Breast epithelium (tissue), 4 donors: ENCODE data around the gene FRMD4A. TPM values are rescaled to one million over a fixed set of nuclear protein-coding genes. Genes with fewer than 3 reads are reported as not detected.

Experiments used
- DNase-seq, 2 donors: peaks; one replicate each; pipeline ENCODE4 v3.0.0-alpha.2; 2019; ENCODE audit warnings: low spot score in 2 of 2
- H3K27ac ChIP-seq, 2 donors: fragments of 200-600 bp; sonication (generic) in 1 of 2; one replicate each; pipeline ENCODE4 v1.5.1; 2016 to 2019; ENCODE audit warnings: mild to moderate bottlenecking in 1 of 2
- H3K27me3 ChIP-seq, 2 donors: fragments of 200-600 bp; sonication (generic) in 1 of 2; one replicate each; pipeline versions ENCODE4 v1.5.1 to v1.6.0; 2017 to 2019; ENCODE audit warnings: control low read depth in 1 of 2, mild to moderate bottlenecking in 1 of 2
- H3K36me3 ChIP-seq: fragments of 200-600 bp; one replicate; pipeline ENCODE4 v1.5.1; 2019
- H3K4me1 ChIP-seq, 2 donors: fragments of 200-600 bp; sonication (generic); one replicate each; pipeline ENCODE4 v1.5.1; 2016 to 2019; ENCODE audit warnings: control low read depth in 1 of 2
- H3K4me3 ChIP-seq, 3 donors: fragments of 200-600 bp; sonication (generic); 1 replicate in 2 of 3; 2 replicates in 1 of 3; pipeline ENCODE4 v1.5.1; 2016 to 2019; ENCODE audit warnings: mild to moderate bottlenecking in 3 of 3, moderate library complexity in 2 of 3
- H3K9me3 ChIP-seq, 2 donors: fragments of 200-600 bp; sonication (generic) in 1 of 2; one replicate each; pipeline ENCODE4 v1.5.1; 2016 to 2019; ENCODE audit warnings: control low read depth in 1 of 2
- POLR2A ChIP-seq: fragments of 450-650 bp; IDR thresholded peaks from one replicate; pipeline ENCODE4 v1.6.1; 2016; ENCODE audit warnings: antibody characterized with exemption, mild to moderate bottlenecking, moderate library complexity
- POLR2AphosphoS5 ChIP-seq, 3 donors: sonication (generic); formaldehyde crosslinking; IDR thresholded peaks; one replicate each; pipeline ENCODE4 v1.6.1; 2017; ENCODE audit warnings: antibody characterized with exemption in 3 of 3
- intact Hi-C: fragments of 100-400 bp; cut with DNase I; formaldehyde crosslinking; loops from one replicate; pipeline ENCODE4 v1.15.1; 2023; ENCODE audit warnings: low total_unique reads
- total RNA-seq, 3 donors: library from RNA; depleted of rRNA; stranded (reverse); fragments of >200 nt; gene quantifications; one replicate each; pipeline ENCODE4 v1.1.0, GENCODE V29; 2016
- TF ChIP-seq, protein P1 (sequence below), 3 donors: fragments of 450-650 bp; IDR thresholded peaks; one replicate each; pipeline ENCODE4 v1.5.1; 2016 to 2017; ENCODE audit warnings: antibody characterized with exemption in 3 of 3, mild to moderate bottlenecking in 3 of 3, moderate library complexity in 3 of 3

Gene FRMD4A
- total RNA-seq, 3 donors from 2014 or later = 27.5 to 107 (median 34.4) TPM

DNA sequence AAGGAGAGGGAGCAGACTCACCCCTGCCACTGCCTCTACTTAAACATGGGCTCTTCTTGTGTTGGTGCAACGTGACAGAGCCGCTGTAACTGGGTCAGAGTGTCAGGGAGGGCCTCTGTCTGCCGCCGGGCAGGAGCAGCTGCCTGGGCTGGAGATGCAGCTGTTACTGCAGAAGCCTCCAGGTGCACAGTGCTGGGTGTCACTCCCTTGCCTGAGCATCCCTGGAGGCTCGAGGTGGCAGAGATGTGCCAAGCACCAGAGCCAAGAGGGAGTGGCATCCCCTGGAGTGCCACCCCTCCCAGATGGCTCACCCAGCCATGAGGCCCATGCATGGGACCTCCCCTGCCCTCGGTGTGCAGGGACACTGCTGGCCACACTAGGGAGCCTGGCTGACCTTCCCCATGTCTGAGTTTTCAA lies 598.3 kb downstream of the FRMD4A start:
- no peaks in the 10 kb centered on the region for H3K27me3 ChIP-seq
- intact Hi-C loops = no loop called here
- no peaks in the 10 kb centered on the region for H3K4me1 ChIP-seq
- TF ChIP-seq, protein P1, sequence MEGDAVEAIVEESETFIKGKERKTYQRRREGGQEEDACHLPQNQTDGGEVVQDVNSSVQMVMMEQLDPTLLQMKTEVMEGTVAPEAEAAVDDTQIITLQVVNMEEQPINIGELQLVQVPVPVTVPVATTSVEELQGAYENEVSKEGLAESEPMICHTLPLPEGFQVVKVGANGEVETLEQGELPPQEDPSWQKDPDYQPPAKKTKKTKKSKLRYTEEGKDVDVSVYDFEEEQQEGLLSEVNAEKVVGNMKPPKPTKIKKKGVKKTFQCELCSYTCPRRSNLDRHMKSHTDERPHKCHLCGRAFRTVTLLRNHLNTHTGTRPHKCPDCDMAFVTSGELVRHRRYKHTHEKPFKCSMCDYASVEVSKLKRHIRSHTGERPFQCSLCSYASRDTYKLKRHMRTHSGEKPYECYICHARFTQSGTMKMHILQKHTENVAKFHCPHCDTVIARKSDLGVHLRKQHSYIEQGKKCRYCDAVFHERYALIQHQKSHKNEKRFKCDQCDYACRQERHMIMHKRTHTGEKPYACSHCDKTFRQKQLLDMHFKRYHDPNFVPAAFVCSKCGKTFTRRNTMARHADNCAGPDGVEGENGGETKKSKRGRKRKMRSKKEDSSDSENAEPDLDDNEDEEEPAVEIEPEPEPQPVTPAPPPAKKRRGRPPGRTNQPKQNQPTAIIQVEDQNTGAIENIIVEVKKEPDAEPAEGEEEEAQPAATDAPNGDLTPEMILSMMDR (IDR thresholded peaks at IDR 0.05) = no peak
- TF ChIP-seq POLR2A (no peak), POLR2AphosphoS5 (IDR thresholded peaks at IDR 0.05) (no peak)
- DNase-seq = no peak
- H3K36me3 ChIP-seq = no peaks in the 10 kb centered on the region
- no peaks in the 10 kb centered on the region for H3K9me3 ChIP-seq
- H3K27ac ChIP-seq = no peak overlapping the region
- no peak overlapping the region for H3K4me3 ChIP-seq

DNA sequence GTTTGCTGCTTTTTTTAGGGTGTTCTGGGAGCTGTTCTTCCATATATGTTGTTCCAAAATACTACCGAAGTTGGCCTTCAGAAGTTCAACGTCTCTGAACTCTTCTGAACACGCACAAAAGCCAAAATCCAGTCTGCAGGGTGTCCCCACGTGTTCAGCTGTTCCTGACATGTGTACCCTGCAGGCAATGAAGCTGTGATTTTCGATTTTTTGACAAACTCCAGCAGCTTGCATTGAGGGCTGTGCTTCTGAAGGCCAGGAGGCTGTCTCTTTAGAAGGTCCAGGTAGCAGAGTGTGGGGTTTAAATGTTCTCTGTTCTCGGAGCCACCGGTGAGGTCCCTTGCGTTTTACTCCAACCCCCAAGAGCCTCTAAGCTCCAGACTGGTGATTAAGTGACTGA lies 598.9 kb downstream of the FRMD4A start:
- no peaks in the 10 kb centered on the region for H3K27me3 ChIP-seq

DNA sequence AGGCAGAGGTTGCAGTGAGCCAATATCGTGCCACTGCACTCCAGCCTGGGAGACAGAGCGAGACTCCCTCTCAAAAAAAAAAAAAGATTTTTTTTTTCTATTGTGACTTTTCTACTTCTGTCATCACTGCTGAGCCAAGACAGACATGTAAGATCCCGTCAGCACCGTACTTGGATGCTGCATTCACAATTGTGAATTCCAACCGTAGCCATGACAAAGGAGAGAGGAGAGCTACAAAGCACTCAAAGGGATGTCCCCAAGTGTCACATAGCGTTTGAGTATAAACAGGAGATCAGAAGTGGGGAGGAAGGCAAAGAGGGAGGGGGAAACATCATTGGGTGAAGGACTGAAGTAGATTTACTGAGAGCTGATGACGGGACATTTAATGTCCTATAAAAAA lies 599.8 kb downstream of the FRMD4A start:
- Histone ChIP-seq H3K9me3 (no peaks in the 10 kb centered on the region), H3K27ac (no peak overlapping the region), H3K36me3 (no peaks in the 10 kb centered on the region), H3K27me3 (no peaks in the 10 kb centered on the region), H3K4me1 (no peaks in the 10 kb centered on the region), H3K4me3 (no peak overlapping the region)
- no peak for TF ChIP-seq POLR2A
- TF ChIP-seq POLR2AphosphoS5 (IDR thresholded peaks at IDR 0.05) = no peak
- TF ChIP-seq, protein P1 (IDR thresholded peaks at IDR 0.05) = no peak
- intact Hi-C loops = no loop called here
- no peak for DNase-seq

More for the DNA sequence above, 598.9 kb downstream of the FRMD4A start:
- TF ChIP-seq POLR2AphosphoS5 (IDR thresholded peaks at IDR 0.05) (no peak), POLR2A (no peak)
- TF ChIP-seq, protein P1 (IDR thresholded peaks at IDR 0.05) = no peak
- no peaks in the 10 kb centered on the region for H3K9me3 ChIP-seq
- H3K36me3 ChIP-seq = no peaks in the 10 kb centered on the region
- H3K27ac ChIP-seq = no peak overlapping the region
- intact Hi-C loops = no loop called here
- DNase-seq = no peak
- H3K4me3 ChIP-seq = no peak overlapping the region
- no peaks in the 10 kb centered on the region for H3K4me1 ChIP-seq

DNA sequence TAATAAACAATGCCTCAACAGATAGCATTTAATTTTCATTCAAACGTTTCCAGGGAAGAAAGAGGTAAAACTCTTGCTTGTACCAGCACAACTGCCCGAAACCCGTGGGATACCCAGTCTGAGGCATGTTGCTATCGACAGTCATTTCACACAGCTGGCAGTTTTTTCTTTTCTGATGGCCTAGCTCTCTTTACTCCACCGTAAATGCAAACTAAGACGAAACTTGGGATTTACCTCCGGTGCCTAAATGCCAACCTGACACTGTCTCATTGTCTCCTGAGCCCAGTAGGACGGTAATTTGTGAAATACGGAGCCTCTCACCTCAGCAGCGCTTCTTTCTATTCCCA lies 600.4 kb downstream of the FRMD4A start:
- no peak for DNase-seq
- intact Hi-C loops = no loop called here
- Histone ChIP-seq H3K4me1 (no peaks in the 10 kb centered on the region), H3K27me3 (no peaks in the 10 kb centered on the region), H3K36me3 (no peaks in the 10 kb centered on the region), H3K4me3 (no peak overlapping the region), H3K9me3 (no peaks in the 10 kb centered on the region), H3K27ac (no peak overlapping the region)
- TF ChIP-seq POLR2A (no peak), POLR2AphosphoS5 (IDR thresholded peaks at IDR 0.05) (no peak)
- TF ChIP-seq, protein P1 (IDR thresholded peaks at IDR 0.05) = no peak

DNA sequence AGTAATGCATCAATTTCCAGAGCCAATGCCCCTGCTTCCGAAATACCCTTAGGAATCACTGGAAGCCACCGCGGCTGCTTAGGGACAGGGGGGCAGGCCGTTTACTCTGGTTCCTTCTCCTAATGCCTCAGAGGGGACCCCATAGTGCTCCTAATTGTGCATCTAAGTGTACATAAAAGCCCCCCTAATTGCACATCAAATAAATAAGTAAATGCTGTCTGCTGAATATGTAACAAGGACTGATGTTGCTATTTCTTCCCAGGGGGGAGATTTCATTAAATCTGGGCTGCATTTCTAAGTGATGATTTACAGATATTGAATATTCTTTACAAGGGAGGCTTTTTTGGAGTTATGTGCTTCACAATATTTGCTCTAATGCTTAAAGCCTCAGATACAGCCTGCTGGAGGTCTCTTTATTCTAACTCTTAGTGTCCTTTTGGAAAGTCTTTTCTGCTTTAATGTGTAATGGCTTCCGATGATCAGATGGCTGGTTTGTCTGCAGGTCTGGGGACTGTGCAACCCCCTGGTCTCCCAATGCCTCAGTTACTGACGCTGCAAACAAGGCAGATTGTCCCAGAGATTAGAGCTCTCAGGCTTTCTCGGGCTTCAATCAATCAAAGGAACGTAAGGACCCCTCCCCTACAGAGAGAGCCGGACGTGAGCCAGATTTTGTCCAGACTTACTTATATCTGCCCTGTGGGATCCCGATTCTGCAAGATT lies 601.0 kb downstream of the FRMD4A start:
- no peak overlapping the region for H3K4me3 ChIP-seq
- intact Hi-C loops = no loop called here
- no peak overlapping the region for H3K27ac ChIP-seq
- no peaks in the 10 kb centered on the region for H3K9me3 ChIP-seq
- TF ChIP-seq POLR2AphosphoS5 (IDR thresholded peaks at IDR 0.05) = no peak
- TF ChIP-seq, protein P1 (IDR thresholded peaks at IDR 0.05) = no peak
- no peak for TF ChIP-seq POLR2A
- no peaks in the 10 kb centered on the region for H3K36me3 ChIP-seq
- DNase-seq = no peak
- H3K27me3 ChIP-seq = no peaks in the 10 kb centered on the region
- no peaks in the 10 kb centered on the region for H3K4me1 ChIP-seq
